NCI-H510A (cell line): ENCODE data around the gene KLF1.
"Not testable (repeated sequence)": the region's sequence is repeated elsewhere in the genome, so short reads cannot be mapped to it uniquely, and the experiment has no call there.

Experiments
- DNase-seq: peaks from one replicate; lab custom pipeline; 2025; lab: John Stamatoyannopoulos, UW

The KLF1 gene

DNA sequence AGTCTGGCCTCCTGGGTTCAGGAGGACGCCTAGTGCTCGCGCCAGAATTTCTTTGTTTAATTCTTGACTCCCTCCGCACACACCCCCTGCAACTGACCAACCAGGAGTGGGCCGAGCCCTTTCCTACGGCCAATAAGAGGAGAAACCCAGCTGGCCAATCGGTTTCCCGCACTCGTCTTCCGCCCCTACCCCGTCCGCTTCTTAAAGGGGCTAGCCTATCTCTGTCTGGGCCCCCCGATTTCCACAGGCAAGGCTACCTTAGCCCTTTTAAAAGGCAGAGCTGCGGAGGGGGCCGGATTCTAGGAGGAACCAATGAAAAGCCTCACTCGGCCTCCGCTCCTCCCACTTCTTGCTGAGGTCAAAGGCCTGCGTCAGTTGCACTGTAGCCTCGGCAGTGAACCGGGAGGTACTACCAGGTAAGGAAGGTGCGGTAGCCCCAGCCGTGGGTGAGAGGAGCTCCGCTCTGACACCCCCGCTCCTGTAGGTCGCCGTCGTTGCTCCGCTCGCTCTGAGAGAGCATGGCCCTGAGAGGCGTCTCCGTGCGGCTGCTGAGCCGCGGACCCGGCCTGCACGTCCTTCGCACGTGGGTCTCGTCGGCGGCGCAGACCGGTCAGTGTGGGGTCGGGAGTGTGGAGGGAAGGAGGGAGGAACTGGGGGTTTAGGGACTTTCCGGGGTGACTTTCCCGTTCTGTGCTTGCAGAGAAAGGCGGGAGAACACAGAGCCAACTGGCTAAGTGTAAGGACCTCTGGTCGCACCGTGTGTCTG lies 4.0 kb upstream of the KLF1 start, which contains the start of gene GCDH:
Gene GCDH (plus strand): TSS at position 374 of the 766 bp plus-strand sequence. CDS start 145 bp downstream, at position 519.
- DNase-seq: peak; percentile 99

DNA sequence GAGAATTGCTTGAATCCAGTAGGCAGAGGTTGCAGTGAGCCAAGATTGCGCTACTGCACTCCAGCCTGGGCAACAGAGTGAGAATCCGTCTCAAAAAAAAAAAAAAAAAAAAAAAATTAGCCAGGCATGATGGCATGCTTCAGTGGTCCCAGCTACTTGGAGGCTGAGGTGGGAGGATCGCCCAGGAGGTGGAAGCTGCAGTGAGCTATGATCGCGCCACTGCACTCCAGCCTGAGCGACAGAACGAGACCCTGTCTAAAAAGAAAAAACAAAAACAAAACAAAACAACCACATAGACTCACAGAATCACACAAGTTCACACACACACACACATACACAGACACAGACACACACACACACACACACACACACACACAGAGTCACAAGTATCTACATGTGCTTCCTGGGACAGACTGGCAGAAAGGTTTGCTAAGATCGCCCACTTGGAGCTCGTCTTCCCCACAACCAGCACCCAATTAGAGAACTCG lies 3.3 kb upstream of the KLF1 start:
- DNase-seq: not testable (repeated sequence)

DNA sequence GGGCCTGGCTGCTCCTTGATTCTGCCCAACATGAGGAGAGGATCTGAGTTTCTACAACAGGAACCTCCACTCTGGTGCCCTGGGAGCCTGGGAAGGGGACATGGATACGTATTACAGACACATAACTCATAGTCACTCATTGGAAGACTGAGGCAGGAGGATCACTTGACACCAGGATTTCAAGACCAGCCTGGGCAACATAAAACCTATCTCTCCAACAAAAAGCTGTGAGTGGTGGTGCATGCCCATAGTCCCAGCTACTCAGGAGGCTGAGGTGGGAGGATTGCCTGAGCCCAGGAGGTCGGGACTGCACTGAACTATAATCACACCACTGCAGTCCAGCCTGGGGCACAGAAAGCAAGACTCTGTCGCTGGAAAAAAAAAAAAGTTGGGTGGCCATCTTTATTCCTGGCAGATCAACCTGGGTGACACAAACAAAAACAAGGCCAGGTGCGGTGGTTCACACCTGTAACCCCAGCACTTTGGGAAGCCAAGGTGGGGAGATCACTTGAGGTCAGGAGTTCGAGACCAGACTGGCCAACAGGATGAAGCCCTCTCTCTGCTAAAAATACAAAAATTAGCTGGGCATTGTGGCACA lies 1.1 kb upstream of the KLF1 start:
- no peak for DNase-seq

DNA sequence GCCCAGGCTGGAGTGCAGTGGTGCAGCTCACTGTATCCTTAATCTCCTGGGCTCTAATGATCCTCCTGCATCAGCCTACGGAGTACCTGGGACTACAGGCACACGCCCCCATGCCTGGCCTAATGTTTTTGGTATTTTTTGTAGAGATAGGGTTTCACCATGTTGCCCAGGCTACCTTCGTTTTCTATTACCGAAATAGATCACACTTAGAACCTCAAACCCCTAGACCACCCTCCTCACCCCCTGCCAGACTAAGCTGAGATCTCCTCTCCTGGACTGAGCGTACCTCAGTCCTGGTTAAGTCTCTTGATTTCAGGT lies 391 bp downstream of the KLF1 start:
- DNase-seq: no peak

DNA sequence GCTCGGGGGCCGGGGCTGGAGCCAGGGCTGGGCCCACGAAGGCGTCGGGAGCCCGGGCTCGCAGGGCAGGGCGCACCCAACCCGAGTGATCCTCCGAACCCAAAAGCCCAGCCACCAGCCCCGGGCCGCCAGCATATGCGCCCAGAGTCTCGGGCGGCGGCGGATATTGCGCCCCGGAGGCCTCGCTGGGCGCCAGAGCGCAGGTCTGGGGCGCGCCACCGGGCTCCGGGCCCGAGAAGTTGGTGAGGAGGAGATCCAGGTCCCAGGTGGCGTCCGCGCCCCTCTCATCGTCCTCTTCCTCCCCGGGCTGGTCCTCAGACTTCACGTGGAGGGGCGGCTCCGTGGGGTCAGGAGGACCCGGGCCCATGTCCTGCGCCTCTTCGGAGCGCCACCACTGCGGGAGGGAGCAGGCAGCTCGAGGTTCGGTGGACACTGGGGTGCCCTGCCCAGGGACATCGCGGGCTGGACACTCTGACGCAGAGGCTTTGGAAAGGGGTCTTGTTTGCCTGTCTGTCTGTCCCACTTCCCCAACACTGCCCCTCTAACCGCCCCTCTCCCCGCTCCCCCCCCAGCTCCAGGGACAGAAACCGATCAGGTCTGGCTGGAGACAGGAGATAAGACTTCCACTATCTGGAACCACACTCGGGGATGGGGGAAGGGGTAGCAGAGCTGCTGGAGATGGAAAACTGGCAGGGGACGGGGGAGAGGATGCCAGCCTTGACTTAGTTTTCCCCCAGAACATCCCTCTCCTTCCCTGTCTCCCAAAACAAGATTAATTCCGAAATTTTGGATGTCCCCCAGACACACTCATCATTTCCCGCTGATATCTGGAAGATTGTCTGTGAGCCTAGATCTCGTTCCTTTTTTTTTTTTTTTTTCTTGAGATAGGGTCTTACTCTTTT lies 1.0 kb downstream of the KLF1 start:
- no peak for DNase-seq

DNA sequence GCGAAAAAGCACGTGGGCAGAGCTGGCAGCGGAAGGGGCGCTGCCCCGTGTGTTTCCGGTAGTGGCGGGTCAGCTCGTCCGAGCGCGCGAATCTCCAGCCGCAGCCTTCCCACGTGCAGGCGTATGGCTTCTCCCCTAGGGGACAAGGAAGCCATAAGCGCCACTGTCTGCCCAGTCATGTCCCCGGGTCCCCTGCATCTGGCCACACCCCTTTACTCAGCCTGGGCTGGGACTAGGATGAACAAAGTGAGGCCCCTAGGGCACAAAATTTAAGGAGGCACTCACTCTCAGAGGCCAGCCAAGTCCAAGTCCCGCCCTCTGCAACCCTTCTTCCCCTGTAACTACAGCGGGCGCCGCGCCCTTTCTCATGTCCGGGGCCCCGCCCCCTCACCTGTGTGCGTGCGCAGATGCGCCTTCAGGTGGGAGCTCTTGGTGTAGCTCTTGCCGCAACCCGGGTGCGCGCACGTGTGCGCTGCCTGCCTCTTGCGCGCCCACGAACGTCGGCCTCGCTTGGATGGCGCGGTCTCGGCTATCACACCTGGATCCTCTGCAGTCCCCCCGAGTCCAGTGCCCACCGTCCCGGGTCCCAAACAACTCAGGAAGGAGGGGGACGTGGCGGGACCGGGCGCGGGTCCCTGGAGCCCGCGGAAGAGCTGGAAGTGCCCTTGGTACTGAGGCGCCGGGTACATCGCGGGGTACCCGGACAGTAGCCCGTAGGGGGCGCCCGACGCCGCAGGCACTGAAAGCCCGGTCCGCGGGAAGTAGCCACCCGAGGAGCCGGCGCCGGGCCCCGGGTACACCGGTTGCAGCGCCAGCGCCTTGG lies 1.9 kb downstream of the KLF1 start:
- DNase-seq: peak; percentile 96

DNA sequence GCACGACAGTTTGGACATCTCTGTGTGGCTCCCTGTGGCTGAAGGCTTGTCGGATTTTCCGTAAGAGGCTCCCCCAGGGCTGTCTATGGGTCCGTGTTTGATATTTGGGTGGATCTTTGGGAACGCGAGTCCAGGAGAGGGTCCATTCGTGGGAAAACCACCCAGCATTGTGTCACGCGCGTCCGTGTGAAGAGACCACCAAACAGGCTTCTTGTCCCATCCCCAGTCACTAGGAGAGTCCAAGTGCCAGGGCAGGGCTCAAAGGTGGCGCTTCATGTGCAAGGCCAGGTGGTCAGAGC lies 2.4 kb downstream of the KLF1 start:
- no peak for DNase-seq

DNA sequence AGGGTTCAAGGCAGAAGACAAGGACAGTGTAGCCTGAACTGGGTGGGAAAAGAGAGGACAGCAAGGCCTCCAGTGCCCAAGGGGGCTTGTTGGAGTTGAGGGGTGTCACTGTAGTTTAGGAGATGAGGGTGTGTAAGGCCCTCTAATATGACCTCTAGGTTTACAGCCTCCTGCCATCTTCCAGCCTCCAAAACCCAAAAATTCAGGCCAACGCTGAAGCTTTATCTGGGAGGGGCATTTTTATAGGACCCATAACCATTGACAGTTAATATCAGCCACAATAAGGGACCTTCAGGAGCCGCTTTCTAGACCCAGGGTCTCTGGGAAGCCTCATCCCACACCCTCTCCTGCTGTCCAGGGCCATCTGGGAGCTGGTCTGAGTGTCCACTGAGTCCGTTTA lies 2.8 kb downstream of the KLF1 start:
- no peak for DNase-seq

DNA sequence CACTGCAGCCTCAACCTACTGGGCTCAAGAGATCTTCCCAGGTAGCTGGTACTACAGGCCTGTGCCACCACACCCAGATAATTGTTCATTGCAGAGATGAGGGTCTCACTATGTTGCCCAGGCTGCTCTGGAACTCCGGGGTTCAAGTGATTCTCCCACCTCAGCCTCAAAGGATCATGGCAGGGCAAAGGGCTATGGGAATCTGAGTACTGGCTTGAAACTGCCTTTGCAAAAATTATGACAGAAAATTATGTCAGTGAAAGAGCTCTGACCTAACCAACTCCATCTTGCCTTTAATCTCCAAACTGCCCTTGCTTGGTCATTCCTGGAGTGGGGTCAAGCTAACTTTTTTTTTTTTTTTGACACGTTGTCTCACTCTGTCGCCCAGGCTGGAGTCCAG lies 4.4 kb downstream of the KLF1 start:
- DNase-seq: no peak

DNA sequence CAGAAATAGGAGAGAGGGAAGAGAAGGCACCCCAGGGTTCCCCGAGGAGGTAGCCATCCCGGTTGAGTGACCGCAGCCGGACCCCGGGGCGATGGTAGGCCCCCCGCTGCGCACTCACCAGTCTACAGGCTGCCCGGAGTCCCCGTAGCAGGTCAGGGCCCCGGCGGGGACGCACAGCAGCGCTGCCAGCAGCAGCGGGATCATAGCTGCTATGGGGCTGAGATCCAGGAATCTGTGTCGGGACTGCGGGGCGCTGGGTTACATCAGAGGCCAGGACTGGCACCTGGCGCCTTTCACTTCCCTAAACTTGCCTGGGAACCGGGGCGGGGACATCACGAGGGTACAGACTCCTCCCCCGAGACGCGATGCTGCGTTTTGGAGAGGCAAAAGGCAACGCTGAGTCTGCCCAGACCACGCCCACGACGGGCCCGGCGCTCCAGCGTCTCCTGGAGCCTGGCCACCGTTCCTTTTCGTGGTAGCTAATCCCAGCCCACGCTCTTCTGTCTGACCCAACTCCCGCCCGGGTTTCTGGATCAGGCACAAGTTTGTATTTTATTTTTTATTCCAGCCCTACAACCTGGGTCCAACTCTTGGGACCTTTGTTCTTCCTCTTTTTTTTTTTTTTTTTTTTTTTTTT lies 5.7 kb downstream of the KLF1 start, which contains the start of gene DNASE2:
Gene DNASE2 (minus strand): TSS at position 278 of the 637 bp plus-strand sequence. CDS start 74 bp downstream, at position 204.
- peak; percentile 92 for DNase-seq

DNA sequence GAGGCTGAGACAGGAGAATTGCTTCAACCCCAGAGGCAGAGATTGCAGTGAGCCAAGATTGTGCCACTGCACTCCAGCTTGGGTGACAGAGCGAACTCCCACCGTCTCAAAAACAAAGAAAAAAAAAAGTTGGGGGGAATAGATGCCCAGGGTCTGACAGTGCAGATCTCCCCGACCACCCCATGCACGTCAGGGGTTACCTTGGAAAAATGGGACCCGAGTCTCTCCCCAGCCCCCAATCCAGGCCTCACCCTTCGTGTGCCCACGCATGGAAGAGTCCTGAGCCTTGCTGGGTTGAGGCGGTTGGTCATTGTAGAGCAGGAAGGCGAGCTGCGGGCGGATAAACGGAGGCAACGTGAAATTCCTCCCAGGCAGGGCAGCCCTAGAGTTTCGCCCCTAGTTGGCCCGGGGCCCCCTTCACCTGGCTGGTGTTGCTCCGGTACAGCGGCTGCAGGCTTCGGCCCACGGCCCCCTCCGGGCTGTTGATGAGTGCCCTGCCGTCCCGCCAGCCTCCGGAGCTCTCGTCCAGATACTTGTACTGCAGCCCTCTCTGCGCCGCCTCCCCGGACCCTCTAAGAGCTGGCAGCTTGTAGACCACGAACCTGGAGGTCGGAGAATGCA lies 6.3 kb downstream of the KLF1 start:
- no peak for DNase-seq

DNA sequence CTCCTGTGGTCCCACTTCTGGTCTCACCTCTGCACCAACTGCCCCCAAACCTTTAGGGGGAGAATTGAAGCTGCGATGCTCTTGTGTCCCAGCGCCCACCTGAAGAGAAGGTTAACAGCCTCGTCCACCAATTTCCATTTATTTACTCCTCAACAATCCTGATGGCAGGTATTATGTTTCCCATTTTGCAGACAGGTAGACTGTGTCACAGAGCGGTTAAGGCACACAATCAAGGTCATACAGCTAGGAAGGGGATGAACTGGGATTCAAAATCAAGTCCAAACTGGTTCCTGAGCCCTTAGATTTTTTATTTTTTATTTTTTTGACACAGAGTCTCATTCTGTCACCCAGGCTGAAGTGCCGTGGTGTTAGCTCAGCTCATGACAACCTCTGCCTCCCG lies 11.9 kb downstream of the KLF1 start:
- DNase-seq: no peak

DNA sequence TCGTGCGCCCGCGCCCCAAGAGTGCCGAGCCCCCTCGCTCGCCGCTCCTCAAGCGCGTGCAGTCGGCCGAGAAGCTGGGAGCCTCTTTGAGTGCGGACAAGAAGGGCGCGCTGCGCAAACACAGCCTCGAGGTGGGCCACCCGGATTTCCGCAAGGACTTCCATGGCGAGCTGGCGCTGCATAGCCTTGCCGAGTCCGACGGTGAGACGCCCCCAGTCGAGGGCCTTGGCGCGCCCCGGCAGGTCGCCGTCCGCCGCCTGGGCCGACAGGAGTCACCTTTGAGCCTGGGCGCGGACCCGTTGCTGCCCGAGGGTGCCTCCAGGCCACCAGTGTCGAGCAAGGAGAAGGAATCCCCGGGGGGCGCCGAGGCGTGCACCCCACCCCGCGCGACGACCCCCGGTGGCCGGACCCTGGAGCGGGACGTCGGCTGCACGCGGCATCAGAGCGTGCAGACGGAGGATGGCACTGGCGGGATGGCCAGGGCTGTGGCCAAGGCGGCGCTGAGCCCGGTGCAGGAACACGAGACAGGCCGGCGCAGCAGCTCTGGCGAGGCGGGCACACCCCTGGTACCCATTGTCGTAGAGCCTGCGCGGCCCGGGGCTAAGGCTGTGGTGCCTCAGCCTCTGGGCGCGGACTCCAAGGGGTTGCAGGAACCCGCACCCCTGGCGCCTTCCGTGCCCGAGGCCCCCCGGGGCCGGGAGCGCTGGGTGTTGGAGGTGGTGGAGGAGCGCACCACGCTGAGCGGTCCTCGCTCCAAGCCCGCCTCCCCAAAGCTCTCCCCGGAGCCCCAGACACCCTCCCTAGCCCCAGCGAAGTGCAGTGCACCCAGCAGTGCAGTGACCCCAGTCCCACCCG lies 12.9 kb downstream of the KLF1 start:
- no peak for DNase-seq

DNA sequence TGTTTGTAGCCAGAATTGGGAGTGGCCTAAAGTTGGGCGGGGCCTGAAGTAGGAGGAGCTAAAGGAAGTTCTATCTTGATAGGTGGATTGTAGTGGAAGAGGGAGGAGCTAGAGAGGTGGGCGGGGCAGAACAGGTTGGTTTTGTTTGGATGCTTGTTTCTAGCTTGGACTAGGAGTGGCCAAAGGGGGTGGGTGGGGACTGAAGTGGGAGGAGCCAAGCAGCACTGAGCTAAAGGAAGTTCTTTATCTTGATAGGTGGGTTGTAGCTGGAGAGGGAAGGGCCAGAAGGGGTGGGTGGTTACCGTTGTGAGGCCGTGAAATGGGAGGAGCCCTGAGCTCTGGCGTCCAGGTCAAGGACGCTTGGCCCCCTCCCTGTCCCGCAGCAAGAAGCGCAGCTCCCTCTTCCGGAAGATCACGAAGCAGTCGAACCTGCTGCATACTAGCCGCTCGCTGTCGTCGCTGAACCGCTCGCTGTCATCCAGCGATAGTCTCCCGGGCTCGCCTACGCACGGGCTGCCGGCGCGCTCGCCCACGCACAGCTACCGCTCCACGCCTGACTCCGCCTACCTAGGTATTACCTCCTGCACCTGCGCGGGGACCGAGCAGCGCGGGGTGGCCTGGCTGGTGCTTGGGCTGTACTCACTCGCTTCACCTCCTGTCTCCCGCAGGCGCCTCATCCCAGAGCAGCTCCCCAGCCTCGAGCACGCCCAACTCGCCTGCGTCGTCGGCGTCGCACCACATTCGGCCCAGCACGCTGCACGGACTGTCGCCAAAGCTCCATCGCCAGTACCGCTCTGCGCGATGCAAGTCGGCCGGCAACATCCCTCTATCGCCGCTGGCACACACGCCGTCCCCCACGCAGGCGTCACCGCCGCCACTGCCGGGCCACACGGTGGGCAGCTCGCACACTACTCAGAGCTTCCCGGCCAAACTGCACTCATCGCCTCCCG lies 13.8 kb downstream of the KLF1 start:
- no peak for DNase-seq

DNA sequence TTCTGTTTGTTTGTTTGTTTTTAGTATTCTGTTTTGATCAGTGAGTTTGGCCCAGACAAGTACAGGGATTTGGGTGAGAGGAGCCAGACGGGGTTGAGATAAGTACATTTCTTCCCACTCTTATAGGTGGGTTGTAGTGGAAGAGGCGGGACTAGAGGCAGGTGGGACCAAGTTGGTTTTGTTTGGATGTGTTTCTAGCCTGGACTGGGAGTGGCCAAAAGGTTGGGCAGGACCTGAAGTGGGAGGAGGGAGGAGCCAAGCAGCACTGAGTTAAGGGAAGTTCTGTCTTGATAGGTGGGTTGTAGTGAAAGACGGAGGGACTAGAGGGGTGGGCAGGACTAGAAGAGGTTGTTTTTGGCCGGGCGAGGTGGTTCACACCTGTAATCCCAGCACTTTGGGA lies 14.7 kb downstream of the KLF1 start:
- no peak for DNase-seq

DNA sequence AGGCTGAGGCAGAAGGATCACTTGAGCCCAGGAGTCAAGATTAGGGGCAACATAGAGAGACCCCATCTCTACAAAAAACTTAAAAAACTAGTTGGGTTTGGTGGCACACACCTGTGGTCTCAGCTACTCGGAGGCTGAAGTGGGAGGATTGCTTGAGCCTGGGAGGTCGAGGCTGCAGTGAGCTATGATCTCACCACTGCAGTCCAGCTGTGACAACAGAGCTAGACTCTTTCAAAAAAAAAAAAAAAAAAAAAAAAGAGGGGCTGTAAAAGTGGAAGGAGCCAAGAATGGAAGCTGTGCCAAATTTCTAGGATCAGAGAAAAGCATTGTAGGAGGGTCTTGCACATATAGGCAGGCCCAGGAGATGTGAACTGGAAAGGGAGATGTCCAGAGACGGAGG lies 15.3 kb downstream of the KLF1 start:
- DNase-seq: no peak

DNA sequence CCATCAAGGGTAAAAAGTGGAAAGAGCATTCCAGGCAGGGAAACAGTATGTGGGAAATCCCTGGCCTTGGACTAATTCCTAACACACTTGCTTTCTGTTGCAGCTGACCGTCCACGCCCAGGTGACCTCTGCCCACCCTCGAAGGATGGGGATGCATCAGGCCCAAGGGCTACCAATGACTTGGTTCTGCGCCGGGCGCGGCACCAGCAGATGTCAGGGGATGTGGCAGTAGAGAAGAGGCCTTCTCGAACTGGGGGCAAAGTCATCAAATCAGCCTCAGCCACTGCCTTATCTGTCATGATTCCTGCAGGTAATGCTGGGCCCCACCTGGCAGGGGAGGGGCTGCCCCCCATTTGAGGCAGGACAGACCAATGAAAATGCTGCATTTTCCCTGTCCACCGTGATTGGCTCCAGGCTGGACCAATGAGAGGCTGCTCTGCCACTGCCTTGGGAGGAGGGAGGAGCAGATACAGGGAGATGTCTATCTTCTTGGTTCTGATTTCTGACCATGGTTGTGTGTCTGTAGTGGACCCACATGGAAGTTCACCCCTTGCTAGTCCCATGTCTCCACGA lies 18.4 kb downstream of the KLF1 start:
- no peak for DNase-seq
